Ovary (tissue), 9 donors: ENCODE results near the gene LDB2. TPM values are rescaled to one million over a fixed set of nuclear protein-coding genes. Genes with fewer than 3 reads are reported as not detected.

Experiments
- DNase-seq, 5 donors: peaks; one replicate each; pipeline ENCODE4 v3.0.0-alpha.2; 2019 to 2020
- H3K27ac ChIP-seq, 2 donors: fragments of 200-600 bp; one replicate each; pipeline versions ENCODE4 v1.5.1 to v1.8.0; 2019 to 2022
- H3K27me3 ChIP-seq: fragments of 200-600 bp; one replicate; pipeline ENCODE4 v1.8.0; 2022
- H3K36me3 ChIP-seq: fragments of 200-600 bp; sonication (generic); one replicate; pipeline ENCODE4 v1.5.1; 2019
- H3K4me1 ChIP-seq: one replicate; pipeline ENCODE4 v1.8.1; 2013; ENCODE audit warnings: mild to moderate bottlenecking, moderate library complexity; ENCODE audit not compliant: insufficient read depth
- H3K4me3 ChIP-seq: fragments of 200-600 bp; sonication (generic); one replicate; pipeline ENCODE4 v1.5.1; 2017
- H3K9me3 ChIP-seq, 2 donors: fragments of 200-600 bp in 1 of 2; sonication (generic) in 1 of 2; one replicate each; pipeline versions ENCODE4 v1.5.1 to v1.8.1; 2013 to 2019; ENCODE audit warnings: mild to moderate bottlenecking in 1 of 2, moderate library complexity in 1 of 2
- CTCF ChIP-seq, 3 donors: fragments of 450-650 bp in 2 of 3; fragments of 200-600 bp in 1 of 3; IDR thresholded peaks; one replicate each; pipeline versions ENCODE4 v1.5.1 to v1.8.0; 2016 to 2022; ENCODE audit warnings: antibody characterized with exemption in 3 of 3, mild to moderate bottlenecking in 1 of 3
- EP300 ChIP-seq: sonication (generic); formaldehyde crosslinking; IDR thresholded peaks from one replicate; pipeline ENCODE4 v1.6.1; 2017; ENCODE audit warnings: antibody characterized with exemption
- POLR2A ChIP-seq: fragments of 450-650 bp; IDR thresholded peaks from one replicate; pipeline ENCODE4 v1.6.1; 2017; ENCODE audit warnings: antibody characterized with exemption, mild to moderate bottlenecking, moderate library complexity
- WGBS, 3 donors: extraction: QIAGEN DNeasy Blood & Tissue Kit in 1 of 3; methylation state at CpG; one replicate each; pipeline versions ENCODE4 v1.1.5 to v1.1.7; 2013 to 2017; 5-methylcytosine and 5-hydroxymethylcytosine counted together
- intact Hi-C, 4 donors: fragments of 100-400 bp; cut with DNase I; formaldehyde crosslinking; loops; one replicate each; pipeline versions ENCODE4 v1.11.0 to v1.15.1; 2022 to 2023
- polyA plus RNA-seq, 2 donors: library from polyadenylated mRNA; stranded (reverse); fragments of 200-250 nt in 1 of 2; fragments of 350-450 nt in 1 of 2; fragmentation: Illumina TruSeq in 1 of 2; extraction: RNeasy Lipid Tissue Mini Kit (QIAGEN cat#74804) in 1 of 2; gene quantifications; one replicate each; pipeline ENCODE4 v1.2.3, GENCODE V29; 2013 to 2014
- total RNA-seq, 7 donors: library from RNA; depleted of rRNA in 2 of 7; stranded (reverse); fragments of >200 nt in 2 of 7; fragmentation: NEBNext Ultra II Directional in 3 of 7; extraction: Animal tissue kit (Norgen Biotek cat#: 25700) in 3 of 7; gene quantifications; one replicate each; pipeline versions ENCODE4 v1.1.0 to v1.2.4, GENCODE V29; 2016 to 2023
- donor health status: DM: no; HTN: no; CAD: no; lungs with moderate emphysema.
- donor health status: DM: no; HTN: no; CAD: no.
- donor health status: Bipolar disorder and iron deficiency.
- donor health status: DM: yes; HTN: yes; CAD: no.
- donor health status: DM: no; HTN: no; CAD: no.
- donor health status: DM: yes; HTN: yes; CAD: no.

The LDB2 gene
- total and polyA plus RNA-seq, 9 donors, result 17.0 to 89.1 (median 27.4) TPM

- DNase-seq, result no peak
- Histone ChIP-seq H3K4me1 (peaks cover 7% of the 10 kb centered on the region), H3K9me3 (no peaks in the 10 kb centered on the region), H3K27ac (no peak overlapping the region), H3K4me3 (no peak overlapping the region), H3K27me3 (no peaks in the 10 kb centered on the region), H3K36me3 (no peaks in the 10 kb centered on the region)
- WGBS, 3 donors, result 28 to 54% (median 33%) methylated on average over 6 of the region's 6 CpGs
- intact Hi-C loops, result no loop called here
- TF ChIP-seq POLR2A (no peak), CTCF (IDR thresholded peaks at IDR 0.05) (no peak), EP300 (no peak)
Observed at GRCh38 chr4:16844816-16845586, 53.4 kb downstream of the LDB2 start.

- TF ChIP-seq POLR2A (no peak), CTCF (IDR thresholded peaks at IDR 0.05) (no peak), EP300 (no peak)
- peaks cover 7% of the 10 kb centered on the region for H3K4me1 ChIP-seq
- 76 to 86% (median 82%) methylated on average over 6 of the region's 6 CpGs for WGBS, 3 donors
- no peaks in the 10 kb centered on the region for H3K27me3 ChIP-seq
- intact Hi-C loops, result no loop called here
- no peak overlapping the region for H3K4me3 ChIP-seq
- H3K27ac ChIP-seq, result no peak overlapping the region
- DNase-seq, result no peak
- no peaks in the 10 kb centered on the region for H3K36me3 ChIP-seq
- no peaks in the 10 kb centered on the region for H3K9me3 ChIP-seq
Observed at GRCh38 chr4:16843831-16844508, 54.5 kb downstream of the LDB2 start.

- intact Hi-C loops, result no loop called here
- H3K4me1 ChIP-seq, result peaks cover 2% of the 10 kb centered on the region
- no peaks in the 10 kb centered on the region for H3K27me3 ChIP-seq
- no peak overlapping the region for H3K4me3 ChIP-seq
- H3K36me3 ChIP-seq, result no peaks in the 10 kb centered on the region
- H3K27ac ChIP-seq, result no peak overlapping the region
- TF ChIP-seq EP300 (no peak), CTCF (IDR thresholded peaks at IDR 0.05) (no peak)
- WGBS, 3 donors, result 31 to 39% (median 34%) methylated on average over 4 of the region's 4 CpGs
- H3K9me3 ChIP-seq, result no peaks in the 10 kb centered on the region
- DNase-seq, result no peak
Observed at GRCh38 chr4:16838226-16838875, 60.1 kb downstream of the LDB2 start.

- no peak overlapping the region for H3K4me3 ChIP-seq
- peaks cover 2% of the 10 kb centered on the region for H3K4me1 ChIP-seq
- 78 to 89% (median 86%) methylated on average over 3 of the region's 3 CpGs for WGBS, 3 donors
- intact Hi-C loops, result no loop called here
- TF ChIP-seq CTCF (IDR thresholded peaks at IDR 0.05) (no peak), EP300 (no peak), POLR2A (no peak)
- DNase-seq, result no peak
- no peak overlapping the region for H3K27ac ChIP-seq
- no peaks in the 10 kb centered on the region for H3K9me3 ChIP-seq
- H3K36me3 ChIP-seq, result no peaks in the 10 kb centered on the region
- H3K27me3 ChIP-seq, result no peaks in the 10 kb centered on the region
Observed at GRCh38 chr4:16837475-16837874, 61.0 kb downstream of the LDB2 start.
